NCI-H1105 treated with DMSO at 0.1 percent for 48 hours (cell line): ENCODE data around the gene DCC.

ENCODE experiments used
- DNase-seq: peaks from one replicate; lab custom pipeline; 2025; lab: John Stamatoyannopoulos, UW

The DCC gene

GRCh38 chr18:52504589-52504988, 164.6 kb downstream of the DCC start:
- DNase-seq, result no peak

DNA sequence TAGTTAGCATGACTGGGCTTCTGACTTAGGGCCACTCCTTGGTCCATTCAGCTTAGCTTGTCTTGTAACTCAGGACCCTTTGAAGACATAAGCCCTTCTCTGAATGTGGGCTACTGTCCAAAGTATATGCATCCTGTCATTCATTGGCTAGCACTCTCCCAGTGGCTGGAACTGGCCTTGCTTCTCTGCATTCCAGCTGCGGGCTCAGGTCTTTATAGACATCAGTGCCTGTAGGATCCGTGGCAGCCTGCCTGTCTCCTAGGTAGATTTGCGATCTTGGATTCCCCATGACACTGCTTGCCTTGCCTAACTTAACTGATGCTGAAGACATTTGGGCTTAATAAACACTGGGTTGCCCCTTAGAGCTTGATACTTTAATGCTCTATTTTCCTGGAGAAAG, 170.1 kb downstream of the DCC start:
- no peak for DNase-seq

GRCh38 chr18:52518086-52518485, 178.1 kb downstream of the DCC start:
- no peak for DNase-seq

DNA sequence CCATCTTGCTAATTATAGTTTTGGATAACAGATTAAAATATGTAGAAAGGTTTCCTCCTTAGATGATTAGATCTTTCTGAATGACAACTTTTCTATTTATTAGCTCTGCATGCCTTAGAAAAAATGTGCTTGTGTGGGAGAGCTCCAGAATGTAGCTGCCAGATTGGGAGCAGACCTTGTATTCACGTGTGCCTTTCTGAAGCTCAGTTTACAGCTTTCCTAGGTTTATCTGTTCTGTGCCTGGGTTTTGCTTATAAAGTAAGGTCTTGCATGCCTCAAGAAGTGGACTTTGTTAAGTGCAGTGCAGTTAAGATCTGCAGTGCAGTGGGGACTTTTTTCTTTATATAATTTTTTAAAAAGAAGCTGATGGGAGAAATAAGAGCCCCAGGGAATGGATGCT, 179.0 kb downstream of the DCC start:
- DNase-seq, result no peak

- no peak for DNase-seq
Measured at GRCh38 chr18:52523566-52523965, 183.6 kb downstream of the DCC start.

- DNase-seq, result no peak
Measured at GRCh38 chr18:52531836-52532235, 191.8 kb downstream of the DCC start.

GRCh38 chr18:52536039-52536438, 196.0 kb downstream of the DCC start:
- DNase-seq, result no peak

DNA sequence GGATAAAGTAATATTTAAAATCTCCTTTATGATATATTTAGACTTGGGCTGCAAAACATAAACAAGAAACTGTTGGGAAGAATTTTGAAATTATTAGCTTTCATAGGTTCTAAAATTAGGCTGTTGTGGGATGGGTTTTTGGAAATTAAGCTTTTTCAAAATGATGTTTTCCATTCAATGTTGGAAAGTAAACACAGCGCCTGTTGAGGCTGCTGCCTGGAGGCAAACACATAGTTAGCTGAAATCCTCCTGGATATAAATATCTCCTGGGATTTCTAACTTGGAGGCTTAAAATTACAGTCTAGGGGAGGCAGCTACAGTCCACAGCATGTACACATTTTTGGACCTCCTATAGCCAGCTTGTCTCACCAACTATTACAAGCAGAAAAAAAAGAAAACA, 197.3 kb downstream of the DCC start:
- DNase-seq, result peak; percentile 38

DNA sequence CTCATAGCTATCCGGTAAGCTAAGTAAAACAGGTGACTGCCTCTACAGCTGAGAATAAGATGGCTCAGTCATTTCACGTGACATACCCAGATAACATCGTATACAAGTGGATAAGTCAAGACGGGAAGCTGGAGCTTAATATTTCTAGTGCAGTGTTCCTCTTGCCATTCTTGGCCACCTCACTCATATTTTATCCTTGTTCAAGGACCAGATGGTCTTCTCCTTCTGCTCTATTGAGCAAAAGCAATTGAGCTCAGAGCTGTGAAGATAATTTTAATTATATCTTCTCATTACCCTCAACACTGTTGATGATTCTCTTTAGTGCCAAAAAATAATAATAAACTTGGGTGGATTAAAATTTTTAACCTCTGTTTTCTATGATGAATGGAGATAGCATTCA, 201.1 kb downstream of the DCC start:
- DNase-seq, result no peak

DNA sequence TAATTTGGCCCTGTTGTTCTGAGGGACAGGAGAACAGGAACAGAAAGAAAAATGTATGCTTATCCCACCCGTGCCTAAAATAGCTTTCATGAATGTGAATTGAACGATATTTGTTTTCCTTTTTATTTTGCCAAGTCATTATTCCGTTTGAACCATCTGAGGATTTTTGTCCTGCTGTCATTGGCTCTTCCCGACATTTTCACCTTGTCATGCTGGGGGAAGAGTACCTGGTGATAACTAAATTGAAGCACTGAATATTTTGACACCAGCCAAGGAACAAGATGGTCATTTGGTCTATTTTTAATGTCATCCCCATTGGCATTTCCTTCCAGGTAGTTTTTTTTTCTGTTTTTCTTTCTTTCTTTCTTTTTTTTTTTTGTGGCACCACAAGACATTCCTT, 204.1 kb downstream of the DCC start:
- no peak for DNase-seq

- DNase-seq, result no peak
Measured at GRCh38 chr18:52546686-52547346, 206.8 kb downstream of the DCC start.

GRCh38 chr18:52553441-52553840, 213.4 kb downstream of the DCC start:
- DNase-seq, result peak; percentile 64

DNA sequence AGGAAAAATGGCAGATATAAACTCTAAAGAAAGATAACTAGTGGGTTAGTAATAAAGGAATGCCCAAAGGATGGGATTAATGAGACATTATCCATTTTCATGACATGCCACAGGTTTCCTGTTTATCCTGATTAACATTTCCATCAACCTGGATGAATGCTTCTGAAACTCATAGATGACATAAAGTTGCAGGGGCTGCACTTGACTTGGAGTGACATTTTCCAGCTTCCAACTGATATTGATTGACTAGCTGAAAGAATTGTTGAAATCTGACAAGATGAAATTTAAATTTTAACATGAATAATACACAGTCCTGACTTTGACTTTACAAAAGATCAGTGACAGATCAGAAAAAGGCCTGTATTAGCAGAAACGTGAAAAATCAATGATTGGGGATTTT, 214.2 kb downstream of the DCC start:
- DNase-seq, result no peak

GRCh38 chr18:52567360-52567759, 227.4 kb downstream of the DCC start:
- no peak for DNase-seq

- DNase-seq, result no peak
Measured at GRCh38 chr18:52569492-52569891, 229.5 kb downstream of the DCC start.

- DNase-seq, result no peak
Measured at GRCh38 chr18:52570975-52571374, 231.0 kb downstream of the DCC start.

GRCh38 chr18:52572036-52573000, 232.3 kb downstream of the DCC start:
- peak; percentile 87 for DNase-seq

GRCh38 chr18:52577795-52578194, 237.8 kb downstream of the DCC start:
- DNase-seq, result no peak

DNA sequence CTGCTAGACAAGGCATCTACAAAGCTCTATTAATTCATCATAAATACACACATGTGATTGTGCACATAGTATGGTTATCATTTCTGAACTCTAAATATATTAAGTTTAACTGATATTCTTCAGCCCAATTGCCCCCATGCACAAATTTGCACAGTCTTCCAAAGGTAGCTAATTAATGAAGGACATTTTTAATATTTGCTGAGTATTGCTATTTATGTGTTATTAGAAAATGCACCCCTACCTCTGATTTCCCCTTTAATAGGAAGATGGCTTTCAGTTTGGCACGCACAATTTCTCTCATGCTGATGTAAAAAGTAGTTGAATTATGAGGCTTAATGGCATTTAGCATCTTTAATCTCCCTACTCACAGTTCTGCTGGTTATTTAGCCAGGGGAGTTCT, 242.1 kb downstream of the DCC start:
- no peak for DNase-seq

DNA sequence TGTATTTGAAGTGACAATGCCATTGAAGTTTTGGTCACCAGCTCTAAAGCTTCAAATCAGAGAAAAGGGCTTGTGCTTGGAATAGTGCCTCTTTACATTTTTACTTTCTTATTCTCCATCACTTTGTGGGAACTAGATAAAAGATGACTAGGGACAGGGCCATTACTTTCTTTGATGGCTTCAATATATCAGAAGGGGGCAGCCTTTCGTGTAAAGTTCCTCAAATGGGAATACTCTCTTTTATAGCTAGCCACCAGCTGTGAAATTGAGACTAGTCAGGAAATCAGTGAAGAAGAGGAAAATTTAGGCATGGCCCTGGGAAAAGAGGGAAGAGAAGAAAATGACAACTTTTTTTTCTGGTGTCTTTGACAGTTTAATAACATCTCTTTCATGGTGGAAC, 242.5 kb downstream of the DCC start:
- no peak for DNase-seq

- no peak for DNase-seq
Measured at GRCh38 chr18:52588931-52589330, 248.9 kb downstream of the DCC start.

DNA sequence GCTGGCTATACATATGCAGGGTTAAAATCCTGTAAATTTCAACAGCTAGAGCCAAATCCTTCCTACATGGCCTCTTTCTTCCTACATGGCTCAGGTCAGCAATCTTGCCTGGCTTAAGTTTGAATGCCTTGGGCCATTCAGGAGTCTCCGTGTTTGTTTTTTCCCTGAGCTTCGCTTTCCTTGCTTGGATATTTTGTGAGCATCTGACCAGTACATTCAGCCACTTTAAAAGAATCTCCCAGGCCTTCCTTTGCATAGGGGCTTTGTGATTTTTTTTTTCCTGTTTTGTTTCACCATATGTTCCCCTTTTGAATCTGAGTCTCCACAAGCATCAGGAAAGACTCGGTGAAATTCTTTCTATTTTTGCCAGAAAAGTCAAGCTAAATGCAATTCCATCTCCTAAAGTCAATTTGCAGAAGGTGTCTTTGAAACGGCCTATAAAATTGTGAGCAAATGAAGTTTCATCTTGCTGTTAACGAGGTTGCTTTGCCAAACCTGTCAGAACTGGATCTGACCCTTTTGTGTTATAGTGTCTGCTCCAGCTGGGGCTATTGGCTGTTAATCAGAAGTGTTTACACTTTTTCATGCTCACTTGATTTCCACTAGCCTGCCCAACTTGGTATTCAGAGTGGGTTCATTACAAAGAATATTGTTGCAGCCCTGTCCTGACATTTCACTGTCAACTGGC, 256.9 kb downstream of the DCC start:
- peak; percentile 94 for DNase-seq

DNA sequence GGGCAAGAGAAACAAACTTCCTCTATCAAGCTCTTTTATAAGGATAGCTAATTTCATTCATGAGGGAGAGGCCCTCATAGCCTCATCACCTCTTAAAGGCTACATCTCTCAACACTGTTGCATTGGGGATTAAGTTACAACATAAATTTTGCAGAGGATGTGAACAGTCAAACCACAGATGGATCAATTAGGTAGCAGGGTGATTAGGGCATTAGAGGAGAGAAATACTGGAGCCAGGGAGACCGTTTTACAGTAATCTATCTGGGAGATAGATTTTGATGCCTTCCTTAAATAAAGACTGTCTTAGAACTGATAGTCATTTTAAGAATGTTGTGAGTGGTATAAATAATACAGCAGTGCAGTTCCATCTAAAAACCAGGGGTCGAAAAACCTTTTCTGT, 258.9 kb downstream of the DCC start:
- DNase-seq, result no peak
